Nephron (organoid): ENCODE data around the gene WWOX.

ENCODE experiments used
- H3K27ac Mint-ChIP-seq, 3 experiments: 2 replicates each; pipeline ENCODE4 v1.8.0; 2020; ENCODE audit warnings: mixed read lengths in 3 of 3, mild to moderate bottlenecking in 2 of 3, moderate library complexity in 1 of 3
- H3K27me3 Mint-ChIP-seq: 2 replicates; pipeline ENCODE4 v1.8.0; 2021; ENCODE audit warnings: low read depth, mild to moderate bottlenecking, moderate library complexity, mixed read lengths
- H3K36me3 Mint-ChIP-seq: 2 replicates; pipeline ENCODE4 v1.8.0; 2020; ENCODE audit warnings: low read depth, mixed read lengths
- H3K4me1 Mint-ChIP-seq: 2 replicates; pipeline ENCODE4 v1.8.0; 2020; ENCODE audit warnings: mixed read lengths
- H3K4me3 Mint-ChIP-seq, 3 experiments: 2 replicates each; pipeline ENCODE4 v1.8.0; 2020; ENCODE audit warnings: mild to moderate bottlenecking in 3 of 3, mixed read lengths in 3 of 3, moderate library complexity in 2 of 3
- H3K9me3 Mint-ChIP-seq: 2 replicates; pipeline ENCODE4 v1.8.0; 2020; ENCODE audit warnings: mixed read lengths
- CTCF ChIP-seq, 3 experiments: fragments of 200-600 bp; sonication (generic); IDR thresholded peaks; one replicate each; pipeline ENCODE4 v1.5.0; 2021; ENCODE audit warnings: antibody characterized with exemption in 3 of 3; ENCODE audit not compliant: unreplicated experiment in 3 of 3

The WWOX gene

GRCh38 chr16:78620291-78620690, 520.8 kb downstream of the WWOX start:
- peaks cover 3% of the 10 kb centered on the region for H3K9me3 Mint-ChIP-seq
- no peak for TF ChIP-seq CTCF (IDR thresholded peaks at IDR 0.05; ENCODE audit: unreplicated experiment in 3 of 3)
- H3K4me1 Mint-ChIP-seq, result peaks cover 11% of the 10 kb centered on the region
- H3K36me3 Mint-ChIP-seq, result no peaks in the 10 kb centered on the region
- no peaks in the 10 kb centered on the region for H3K27me3 Mint-ChIP-seq
- no peak overlapping the region for H3K27ac Mint-ChIP-seq
- H3K4me3 Mint-ChIP-seq, result no peak overlapping the region

GRCh38 chr16:78623796-78624195, 524.3 kb downstream of the WWOX start:
- H3K36me3 Mint-ChIP-seq, result no peaks in the 10 kb centered on the region
- H3K9me3 Mint-ChIP-seq, result peaks cover 3% of the 10 kb centered on the region
- H3K4me1 Mint-ChIP-seq, result peaks cover 28% of the 10 kb centered on the region
- H3K27ac Mint-ChIP-seq, result no peak overlapping the region
- peaks cover 5% of the 10 kb centered on the region for H3K27me3 Mint-ChIP-seq
- TF ChIP-seq CTCF (IDR thresholded peaks at IDR 0.05; ENCODE audit: unreplicated experiment in 3 of 3), result no peak
- H3K4me3 Mint-ChIP-seq, result no peak overlapping the region

GRCh38 chr16:78624366-78624765, 524.9 kb downstream of the WWOX start:
- no peak for TF ChIP-seq CTCF (IDR thresholded peaks at IDR 0.05; ENCODE audit: unreplicated experiment in 3 of 3)
- H3K36me3 Mint-ChIP-seq, result no peaks in the 10 kb centered on the region
- H3K4me3 Mint-ChIP-seq, result no peak overlapping the region
- peaks cover 5% of the 10 kb centered on the region for H3K27me3 Mint-ChIP-seq
- peaks cover 33% of the 10 kb centered on the region for H3K4me1 Mint-ChIP-seq
- peaks cover 3% of the 10 kb centered on the region for H3K9me3 Mint-ChIP-seq
- H3K27ac Mint-ChIP-seq, result peak overlapping the region in 1 of 3 experiments; percentile 48

- peaks cover 8% of the 10 kb centered on the region for H3K9me3 Mint-ChIP-seq
- H3K27me3 Mint-ChIP-seq, result peaks cover 5% of the 10 kb centered on the region
- H3K36me3 Mint-ChIP-seq, result peaks cover 6% of the 10 kb centered on the region
- peak overlapping the region in 2 of 3 experiments; percentile 28 to 30 for H3K4me3 Mint-ChIP-seq
- peaks cover 35% of the 10 kb centered on the region for H3K4me1 Mint-ChIP-seq
- peak overlapping the region; percentile 68 to 94 (median 90) for H3K27ac Mint-ChIP-seq
- no peak for TF ChIP-seq CTCF (IDR thresholded peaks at IDR 0.05; ENCODE audit: unreplicated experiment in 3 of 3)
Observed at GRCh38 chr16:78628461-78629045, 529.1 kb downstream of the WWOX start.

- no peak for TF ChIP-seq CTCF (IDR thresholded peaks at IDR 0.05; ENCODE audit: unreplicated experiment in 3 of 3)
- Mint-ChIP-seq H3K4me3 (no peak overlapping the region), H3K27me3 (peaks cover 10% of the 10 kb centered on the region), H3K4me1 (peaks cover 34% of the 10 kb centered on the region), H3K27ac (peak overlapping the region; percentile 68 to 94 (median 90)), H3K9me3 (peaks cover 8% of the 10 kb centered on the region), H3K36me3 (peaks cover 7% of the 10 kb centered on the region)
Observed at GRCh38 chr16:78629173-78629572, 529.7 kb downstream of the WWOX start.

GRCh38 chr16:78630102-78630501, 530.6 kb downstream of the WWOX start:
- Mint-ChIP-seq H3K4me1 (peaks cover 24% of the 10 kb centered on the region), H3K9me3 (peaks cover 8% of the 10 kb centered on the region), H3K4me3 (no peak overlapping the region), H3K36me3 (peaks cover 7% of the 10 kb centered on the region), H3K27ac (no peak overlapping the region), H3K27me3 (peaks cover 16% of the 10 kb centered on the region)
- no peak for TF ChIP-seq CTCF (IDR thresholded peaks at IDR 0.05; ENCODE audit: unreplicated experiment in 3 of 3)
